Thyroid gland (tissue), 4 donors: ENCODE results near the gene NME9.

Experiments
- CTCF ChIP-seq, 6 experiments: fragments of 200-600 bp in 3 of 6; fragments of 450-650 bp in 3 of 6; sonication (generic) in 3 of 6; IDR thresholded peaks; one replicate each; pipeline ENCODE4 v1.5.1; 2016 to 2019; ENCODE audit warnings: antibody characterized with exemption in 6 of 6, mild to moderate bottlenecking in 2 of 6, inconsistent platforms in 1 of 6, moderate library complexity in 1 of 6
- POLR2A ChIP-seq, 2 donors: fragments of 450-650 bp; IDR thresholded peaks; one replicate each; pipeline ENCODE4 v1.6.1; 2017; ENCODE audit warnings: antibody characterized with exemption in 2 of 2, mild to moderate bottlenecking in 2 of 2, moderate library complexity in 1 of 2

GRCh38 chr3:138362538-138362937 is 32.9 kb upstream of the NME9 start:
- TF ChIP-seq POLR2A (IDR thresholded peaks at IDR 0.05) (no peak), CTCF (IDR thresholded peaks at IDR 0.05) (no peak)
